Endothelial cell of umbilical vein (primary cell): ENCODE measurements around the gene NRDC. TPM values are rescaled to one million over a fixed set of nuclear protein-coding genes. Genes with fewer than 3 reads are reported as not detected.

ENCODE experiments used
- BruUV-seq: library from RNA; stranded (reverse); fragments of 400-500 nt; replicated peaks from 2 replicates; lab custom pipeline; 2021; lab: Mats Ljungman, UMichigan
- CTCF ChIA-PET: fragments of 300-600, 350-600 bp; sonication (Branson Sonifier 250); formaldehyde crosslinking; loops from one replicate; lab custom pipeline; 2021; ENCODE audit warnings: antibody characterized with exemption, inconsistent platforms; lab: Charles Lee
- POLR2A ChIA-PET: fragments of 300-600, 350-600 bp; sonication (Branson Sonifier 250); formaldehyde crosslinking; loops from one replicate; lab custom pipeline; 2021; ENCODE audit warnings: antibody characterized with exemption, inconsistent platforms; lab: Charles Lee
- DNase-seq: peaks from one replicate; pipeline ENCODE4 v3.0.0-alpha.2; 2011; ENCODE audit warnings: low read depth, low spot score
- FAIRE-seq: peaks from 2 replicates; lab custom pipeline; 2011; peaks lifted over from hg19 to GRCh38; lab: Jason Lieb, UNC
- H2AFZ ChIP-seq: 2 replicates; pipeline ENCODE4 v1.6.0; 2012; ENCODE audit warnings: low read depth, low read length, control low read depth, inconsistent platforms
- H3K27ac ChIP-seq: 2 replicates; pipeline ENCODE4 v1.5.1; 2011; ENCODE audit warnings: low read depth, mild to moderate bottlenecking, control low read depth, low read length, moderate library complexity; ENCODE audit not compliant: insufficient read depth
- H3K27me3 ChIP-seq, 2 experiments: 2 replicates each; pipeline versions ENCODE4 v1.6.0 to v1.6.1; 2011; ENCODE audit warnings: low read length in 2 of 2, mixed read lengths in 1 of 2; ENCODE audit not compliant: control insufficient read depth in 2 of 2, insufficient read depth in 2 of 2
- H3K36me3 ChIP-seq, 2 experiments: 2 replicates in 1 of 2; 3 replicates in 1 of 2; pipeline ENCODE4 v1.5.1; 2011; ENCODE audit warnings: low read length in 2 of 2, mild to moderate bottlenecking in 1 of 2, moderate library complexity in 1 of 2; ENCODE audit not compliant: control insufficient read depth in 2 of 2, insufficient read depth in 2 of 2; ENCODE audit errors: extremely low read depth in 1 of 2
- H3K4me1 ChIP-seq: 3 replicates; pipeline ENCODE4 v1.5.1; 2011; ENCODE audit warnings: mild to moderate bottlenecking, low read length; ENCODE audit not compliant: control insufficient read depth, insufficient read depth; ENCODE audit errors: extremely low read depth
- H3K4me2 ChIP-seq: 2 replicates; pipeline ENCODE4 v1.6.1; 2011; ENCODE audit warnings: low read length, control low read depth, mixed read lengths; ENCODE audit not compliant: insufficient read depth
- H3K4me3 ChIP-seq, 3 experiments: fragments of 200-600 bp in 1 of 3; sonication (generic), shearing (Covaris generic) in 1 of 3; replicated peaks in 1 of 3; 2 replicates each; pipeline ENCODE4 v1.5.1; 2011 to 2016; ENCODE audit warnings: control low read depth in 3 of 3, low read length in 3 of 3, mild to moderate bottlenecking in 2 of 3, inconsistent platforms in 1 of 3, low read depth in 1 of 3, moderate library complexity in 1 of 3; ENCODE audit not compliant: insufficient read depth in 1 of 3
- H3K79me2 ChIP-seq: 2 replicates; pipeline ENCODE4 v1.6.0; 2012; ENCODE audit warnings: low read length, inconsistent platforms; ENCODE audit not compliant: control insufficient read depth, insufficient read depth
- H3K9ac ChIP-seq: replicated peaks from 2 replicates; pipeline ENCODE3; 2011; ENCODE audit warnings: low read length, control low read depth; ENCODE audit not compliant: insufficient read depth; ENCODE audit errors: extremely low read depth
- H3K9me1 ChIP-seq: replicated peaks from 3 replicates; pipeline ENCODE4 v1.6.0; 2011; ENCODE audit warnings: mild to moderate bottlenecking, low read length; ENCODE audit not compliant: control insufficient read depth, insufficient read depth; ENCODE audit errors: extremely low read depth
- H3K9me3 ChIP-seq: replicated peaks from 2 replicates; pipeline ENCODE4 v1.5.1; 2012; ENCODE audit warnings: low read length, inconsistent platforms; ENCODE audit not compliant: control insufficient read depth, insufficient read depth
- H4K20me1 ChIP-seq: replicated peaks from 2 replicates; pipeline ENCODE3; 2011; ENCODE audit warnings: mild to moderate bottlenecking, low read length; ENCODE audit not compliant: control insufficient read depth, insufficient read depth; ENCODE audit errors: extremely low read depth
- CTCF ChIP-seq, 2 donors: IDR thresholded peaks; 1 replicate in 1 of 2; 2 replicates in 1 of 2; pipeline ENCODE4 v1.5.1; 2011; ENCODE audit warnings: low read length in 2 of 2, mild to moderate bottlenecking in 2 of 2, moderate library complexity in 2 of 2, control low read depth in 1 of 2, inconsistent platforms in 1 of 2, low read depth in 1 of 2; ENCODE audit not compliant: insufficient read depth in 1 of 2; ENCODE audit errors: extremely low read depth in 1 of 2
- EZH2 ChIP-seq: IDR thresholded peaks from 2 replicates; pipeline ENCODE4 v1.6.1; 2012; ENCODE audit warnings: borderline replicate concordance, low read depth, mild to moderate bottlenecking, moderate library complexity, low read length, inconsistent platforms; ENCODE audit not compliant: severe bottlenecking
- FOS ChIP-seq: IDR thresholded peaks from 2 replicates; pipeline ENCODE4 v1.6.1; 2011; ENCODE audit warnings: mild to moderate bottlenecking, low read length, moderate library complexity, borderline replicate concordance; ENCODE audit not compliant: insufficient read depth
- GATA2 ChIP-seq: IDR thresholded peaks from 2 replicates; pipeline ENCODE4 v1.7.0; 2011; ENCODE audit warnings: low read depth, mild to moderate bottlenecking, moderate library complexity, mixed read lengths, low read length; ENCODE audit not compliant: insufficient read length, insufficient read depth
- JUN ChIP-seq: IDR thresholded peaks from 2 replicates; pipeline ENCODE4 v1.6.1; 2011; ENCODE audit warnings: borderline replicate concordance, low read depth; ENCODE audit not compliant: insufficient read length, insufficient read depth
- MAX ChIP-seq: IDR thresholded peaks from 2 replicates; pipeline ENCODE4 v1.6.1; 2011; ENCODE audit not compliant: insufficient read depth, insufficient read length
- MYC ChIP-seq: IDR thresholded peaks from one replicate; pipeline ENCODE4 v1.6.1; 2011; ENCODE audit warnings: mild to moderate bottlenecking, low read depth, low read length
- POLR2A ChIP-seq: IDR thresholded peaks from 2 replicates; pipeline ENCODE4 v1.6.1; 2012; ENCODE audit warnings: low read depth, mild to moderate bottlenecking, control low read depth, low read length
- POLR2AphosphoS5 ChIP-seq: IDR thresholded peaks from 2 replicates; pipeline ENCODE4 v1.6.1; 2012; ENCODE audit warnings: low read depth, mild to moderate bottlenecking, control low read depth, low read length, moderate library complexity; ENCODE audit not compliant: insufficient read depth
- dilution Hi-C: fragments of 300-500 bp; cut with MboI; formaldehyde crosslinking; loops from one replicate; pipeline ENCODE4 v1.15.0; 2019; ENCODE audit warnings: low sequenced_read_pairs; ENCODE audit not compliant: extremely low pct_ligation_motif_present
- intact Hi-C: fragments of 100-400 bp; cut with micrococcal nuclease; formaldehyde crosslinking; loops from one replicate; pipeline ENCODE4 v1.10.0; 2022
- polyA plus RNA-seq, 4 experiments: library from polyadenylated mRNA; depleted of rRNA in 3 of 4; stranded (reverse) in 3 of 4; unstranded in 1 of 4; fragments of >200 nt; gene quantifications; 2 replicates each; pipeline versions ENCODE4 v1.2.1 to v1.2.3, GENCODE V29; 2011 to 2012; ENCODE audit warnings: missing spikeins in 1 of 4
- total RNA-seq: library from RNA; stranded (reverse); gene quantifications from 2 replicates; pipeline ENCODE4 v1.2.3, GENCODE V29; 2021

The NRDC gene
- total and polyA plus RNA-seq, 2 donors (not counting 3 experiments of a cell fraction or from before 2014, with no cell fraction given): 41.8 to 146 TPM

DNA sequence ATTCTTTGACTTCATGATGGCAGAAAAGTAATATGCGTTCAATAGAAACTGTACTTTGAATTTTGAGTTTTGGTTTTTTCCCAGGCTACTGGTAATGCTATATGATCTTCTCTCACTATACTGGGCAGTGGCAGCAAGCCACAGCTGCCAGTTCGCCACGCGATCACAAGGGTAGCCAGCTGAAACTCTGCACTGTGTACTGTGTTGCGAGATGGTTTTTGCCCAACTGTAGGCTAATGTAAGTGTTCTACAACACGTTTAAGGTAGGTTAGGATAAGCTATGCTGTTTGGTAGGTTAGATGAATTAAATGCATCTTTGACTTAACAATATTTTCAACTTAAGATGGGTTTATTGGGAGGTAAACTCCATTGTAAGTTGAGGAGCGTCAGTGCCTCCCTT is 123.1 kb downstream of the NRDC start:
- H3K79me2 ChIP-seq: no peaks in the 10 kb centered on the region
- intact Hi-C loops: no loop called here
- no peak for FAIRE-seq

DNA sequence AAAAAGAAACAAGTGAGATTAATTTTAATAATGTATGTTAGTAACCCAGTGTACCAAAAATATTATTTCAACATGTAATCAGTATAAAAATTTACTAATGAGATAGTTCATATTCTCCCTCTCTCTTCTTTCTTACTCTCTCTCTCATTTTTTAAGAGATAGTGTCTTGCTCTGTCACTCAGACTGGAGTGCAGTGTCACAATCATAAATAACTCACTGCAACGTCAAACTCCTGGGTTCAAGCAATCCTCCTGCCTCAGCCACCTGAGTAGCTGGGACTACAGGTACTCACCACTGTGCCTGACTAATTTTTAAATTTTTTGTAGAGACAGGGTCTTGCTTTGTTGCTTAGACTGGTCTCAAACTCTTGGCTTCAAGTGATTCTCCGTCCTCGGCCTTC is 123.9 kb downstream of the NRDC start:
- no peak for DNase-seq
- H3K9me3 ChIP-seq: no peaks in the 10 kb centered on the region
- H3K4me3 ChIP-seq: no peak overlapping the region
- H3K9me1 ChIP-seq: no peaks in the 10 kb centered on the region
- ChIA-PET CTCF (no interaction called here), POLR2A (no interaction called here)
- dilution Hi-C loops (no loop called here), intact Hi-C loops (no loop called here)
- no peaks in the 10 kb centered on the region for H3K79me2 ChIP-seq
- no peak for FAIRE-seq
- no peaks in the 10 kb centered on the region for H4K20me1 ChIP-seq
- peaks cover 18% of the 10 kb centered on the region for H3K4me1 ChIP-seq
- TF ChIP-seq FOS (no peak), MAX (no peak), GATA2 (no peak), POLR2A (no peak), CTCF (IDR thresholded peaks at IDR 0.05; ENCODE audit: extremely low read depth in 1 of 2, insufficient read depth in 1 of 2, low read depth in 1 of 2, low read length in 2 of 2) (no peak), MYC (no peak), POLR2AphosphoS5 (no peak), EZH2 (no peak), JUN (no peak)
- no peaks in the 10 kb centered on the region for H3K27me3 ChIP-seq
- BruUV-seq: no TSS peak
- no peak overlapping the region for H3K9ac ChIP-seq
- H2AFZ ChIP-seq: no peak overlapping the region
- H3K36me3 ChIP-seq: peaks cover 3 to 6% of the 10 kb centered on the region in 2 experiments
- H3K4me2 ChIP-seq: no peak overlapping the region
- no peak overlapping the region for H3K27ac ChIP-seq

More for the DNA sequence above, 123.1 kb downstream of the NRDC start:
- Histone ChIP-seq H4K20me1 (no peaks in the 10 kb centered on the region), H3K4me1 (peaks cover 11% of the 10 kb centered on the region), H3K27me3 (no peaks in the 10 kb centered on the region), H3K27ac (no peak overlapping the region), H2AFZ (no peak overlapping the region), H3K9me3 (no peaks in the 10 kb centered on the region), H3K4me2 (no peak overlapping the region), H3K4me3 (no peak overlapping the region), H3K9me1 (no peaks in the 10 kb centered on the region), H3K9ac (no peak overlapping the region), H3K36me3 (peaks cover 3 to 6% of the 10 kb centered on the region in 2 experiments)
- TF ChIP-seq MYC (no peak), GATA2 (no peak)
- dilution Hi-C loops: no loop called here
- ChIA-PET POLR2A (no interaction called here), CTCF (no interaction called here)
- no TSS peak for BruUV-seq
- DNase-seq: no peak
